ENCODE data around the gene C19orf18.
A peak's percentile ranks its signal among the peaks of the same experiment; 100 is the strongest.

The C19orf18 gene

DNA sequence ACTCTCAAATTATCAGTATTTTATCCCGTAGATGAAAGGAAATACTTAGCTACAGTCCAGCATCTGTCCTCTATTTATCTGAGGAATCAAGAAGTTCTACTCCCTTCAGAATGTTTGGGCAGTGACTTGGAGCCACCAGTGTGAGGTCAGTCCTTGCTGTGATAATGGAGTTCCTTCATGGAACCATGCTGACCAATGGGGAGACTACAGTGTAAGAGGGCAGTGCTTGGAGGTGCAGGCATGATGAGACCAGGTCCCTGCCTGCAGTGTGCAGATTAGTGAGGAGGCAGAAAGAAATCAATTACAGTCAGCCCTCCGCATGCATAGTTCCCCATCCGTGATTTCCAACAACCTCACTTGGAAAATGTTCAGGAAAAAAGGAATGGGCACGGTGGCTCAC is at the start of gene C19orf18:
Gene C19orf18 (minus strand): TSS at position 101 of the 400 bp plus-strand sequence. CDS start 102 bp downstream, outside the sequence.
- TF ChIP-seq, protein P1, sequence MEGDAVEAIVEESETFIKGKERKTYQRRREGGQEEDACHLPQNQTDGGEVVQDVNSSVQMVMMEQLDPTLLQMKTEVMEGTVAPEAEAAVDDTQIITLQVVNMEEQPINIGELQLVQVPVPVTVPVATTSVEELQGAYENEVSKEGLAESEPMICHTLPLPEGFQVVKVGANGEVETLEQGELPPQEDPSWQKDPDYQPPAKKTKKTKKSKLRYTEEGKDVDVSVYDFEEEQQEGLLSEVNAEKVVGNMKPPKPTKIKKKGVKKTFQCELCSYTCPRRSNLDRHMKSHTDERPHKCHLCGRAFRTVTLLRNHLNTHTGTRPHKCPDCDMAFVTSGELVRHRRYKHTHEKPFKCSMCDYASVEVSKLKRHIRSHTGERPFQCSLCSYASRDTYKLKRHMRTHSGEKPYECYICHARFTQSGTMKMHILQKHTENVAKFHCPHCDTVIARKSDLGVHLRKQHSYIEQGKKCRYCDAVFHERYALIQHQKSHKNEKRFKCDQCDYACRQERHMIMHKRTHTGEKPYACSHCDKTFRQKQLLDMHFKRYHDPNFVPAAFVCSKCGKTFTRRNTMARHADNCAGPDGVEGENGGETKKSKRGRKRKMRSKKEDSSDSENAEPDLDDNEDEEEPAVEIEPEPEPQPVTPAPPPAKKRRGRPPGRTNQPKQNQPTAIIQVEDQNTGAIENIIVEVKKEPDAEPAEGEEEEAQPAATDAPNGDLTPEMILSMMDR (IDR thresholded peaks at IDR 0.05; ENCODE audit: low read depth, low read length) = no peak
- DNase-seq (ENCODE audit: low read depth, low spot score) = no peak
- in situ Hi-C loops (cut with HindIII; ENCODE audit: low sequenced_read_pairs) = no loop called here
- no peak within 1 kb of the TSS for H3K4me3 ChIP-seq (ENCODE audit: low read depth, low read length)

DNA sequence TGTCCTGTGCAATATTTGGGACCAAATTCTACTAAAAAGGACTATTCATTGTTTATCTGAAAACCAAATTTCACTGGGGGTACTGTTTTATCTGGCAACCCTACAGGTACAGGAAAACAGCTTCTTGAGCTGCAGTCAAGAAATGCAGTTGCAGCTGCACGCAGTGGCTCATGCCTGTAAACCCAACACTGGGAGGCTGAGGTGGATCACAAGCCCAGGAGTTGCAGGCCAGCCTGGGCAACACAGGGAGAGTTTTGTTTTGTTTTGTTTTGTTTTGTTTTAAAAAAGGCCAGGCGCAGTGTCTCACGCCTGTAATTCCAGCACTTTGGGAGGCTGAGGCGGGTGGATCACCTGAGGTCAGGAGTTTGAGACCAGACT is 47.9 kb upstream of the C19orf18 start:
- TF ChIP-seq, protein P1 (IDR thresholded peaks at IDR 0.05; ENCODE audit: low read depth, low read length) = no peak
- DNase-seq (ENCODE audit: low read depth, low spot score) = no peak
- no peak overlapping the region for H3K4me3 ChIP-seq (ENCODE audit: low read depth, low read length)
- in situ Hi-C loops (cut with HindIII; ENCODE audit: low sequenced_read_pairs) = no loop called here

DNA sequence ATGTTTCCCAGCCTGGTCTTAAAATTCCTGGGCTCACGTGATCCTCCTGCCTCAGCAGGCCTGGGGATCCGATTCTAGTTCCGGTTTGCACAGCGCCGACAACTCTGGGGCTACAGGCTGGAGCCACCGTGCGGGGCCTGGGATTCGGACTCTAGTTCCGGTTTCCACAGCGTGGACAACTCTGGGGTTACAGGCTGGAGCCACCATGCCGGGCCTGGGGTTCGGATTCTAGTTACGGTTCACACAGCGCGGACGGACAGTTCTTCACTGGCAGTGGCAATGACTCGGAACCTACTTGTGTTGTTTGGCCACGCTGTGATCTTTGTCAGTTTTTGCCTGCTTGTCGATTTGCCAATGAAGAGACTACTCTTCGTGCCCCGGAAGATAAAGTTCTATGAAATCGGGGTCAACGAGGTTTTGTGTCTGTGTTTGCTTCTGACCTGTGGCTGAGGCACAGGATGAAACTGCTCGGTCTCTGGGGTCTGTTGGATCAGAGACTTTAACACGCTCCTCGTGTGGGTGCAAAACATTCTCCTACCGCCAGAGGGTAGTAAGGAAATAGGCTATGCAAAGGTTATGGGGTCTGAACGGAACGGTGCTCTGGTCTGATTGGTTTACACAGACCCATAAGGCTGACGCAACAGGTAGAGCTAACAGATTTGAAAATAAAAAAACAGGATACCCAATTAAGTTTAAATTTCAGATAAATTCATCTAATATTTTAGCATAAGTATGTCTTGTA is 47.4 kb upstream of the C19orf18 start:
- in situ Hi-C loops (cut with HindIII; ENCODE audit: low sequenced_read_pairs) = no loop called here
- TF ChIP-seq, protein P1 (IDR thresholded peaks at IDR 0.05; ENCODE audit: low read depth, low read length) = peak; percentile 31
- peak; percentile 17 for DNase-seq (ENCODE audit: low read depth, low spot score)
- H3K4me3 ChIP-seq (ENCODE audit: low read depth, low read length) = no peak overlapping the region

DNA sequence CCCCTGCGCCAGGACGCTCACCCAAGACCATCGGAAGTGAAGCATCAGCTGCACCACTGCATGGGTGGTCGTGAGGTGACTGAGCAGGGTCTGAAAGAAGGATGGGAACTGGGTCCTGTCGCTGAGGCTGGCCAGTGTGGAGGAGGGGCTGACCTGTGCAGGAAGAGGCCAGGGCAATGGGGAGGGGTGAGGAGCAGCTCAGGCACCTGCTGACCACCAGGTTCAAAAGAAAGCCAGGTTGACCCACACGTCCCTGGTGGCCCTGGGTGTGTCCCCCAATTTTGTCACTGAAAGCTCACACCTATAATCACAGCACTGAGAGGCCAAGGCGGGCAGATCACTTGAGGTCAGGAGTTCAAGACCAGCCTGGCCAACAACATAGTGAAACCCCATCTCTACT is 45.8 kb upstream of the C19orf18 start:
- DNase-seq (ENCODE audit: low read depth, low spot score) = no peak
- no peak overlapping the region for H3K4me3 ChIP-seq (ENCODE audit: low read depth, low read length)
- TF ChIP-seq, protein P1 (IDR thresholded peaks at IDR 0.05; ENCODE audit: low read depth, low read length) = no peak
- in situ Hi-C loops (cut with HindIII; ENCODE audit: low sequenced_read_pairs) = no loop called here

DNA sequence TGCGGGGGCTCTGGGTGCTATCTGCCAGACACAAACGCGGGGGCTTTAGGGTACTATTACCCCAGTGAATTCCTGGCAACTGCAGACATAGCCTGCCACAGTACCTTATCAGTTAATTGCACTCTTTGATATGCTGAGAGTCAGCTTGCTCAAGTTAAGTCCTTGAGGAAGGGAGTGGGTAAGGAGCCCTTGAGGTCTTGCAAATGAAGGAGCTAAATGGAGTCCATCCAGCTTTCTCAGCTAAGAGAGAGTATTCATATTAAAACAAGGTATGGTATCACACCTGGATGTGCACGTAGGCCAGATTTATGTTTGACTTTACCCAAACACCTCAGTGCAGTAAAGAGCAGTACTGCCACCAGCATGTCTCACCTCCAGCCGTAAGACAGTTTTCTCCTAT is 39.8 kb upstream of the C19orf18 start:
- TF ChIP-seq, protein P1 (IDR thresholded peaks at IDR 0.05; ENCODE audit: low read depth, low read length) = no peak

DNA sequence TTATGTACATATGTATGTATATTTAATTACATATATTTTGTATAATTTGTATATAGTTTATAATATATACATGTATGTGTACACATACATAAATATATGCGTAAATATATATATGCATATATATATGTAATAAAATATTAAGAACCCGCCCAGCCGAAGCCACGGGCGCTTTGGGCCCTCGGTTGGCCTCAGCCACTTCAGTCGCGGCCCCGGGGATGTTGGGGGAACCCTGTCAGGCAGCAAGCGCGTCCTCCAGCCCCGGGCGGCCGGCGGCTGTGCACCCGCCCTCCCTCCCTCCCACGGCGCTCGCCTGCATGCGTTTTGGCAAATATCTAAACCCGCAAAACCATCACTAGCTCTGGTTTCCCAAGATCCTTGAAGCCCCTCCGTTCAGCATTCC is 36.2 kb upstream of the C19orf18 start:
- H3K4me3 ChIP-seq (ENCODE audit: low read depth, low read length) = no peak overlapping the region
- TF ChIP-seq, protein P1 (IDR thresholded peaks at IDR 0.05; ENCODE audit: low read depth, low read length) = no peak
- in situ Hi-C loops (cut with HindIII; ENCODE audit: low sequenced_read_pairs) = no loop called here
- no peak for DNase-seq (ENCODE audit: low read depth, low spot score)

More for the DNA sequence above, 39.8 kb upstream of the C19orf18 start:
- in situ Hi-C loops (cut with HindIII; ENCODE audit: low sequenced_read_pairs) = no loop called here
- no peak overlapping the region for H3K4me3 ChIP-seq (ENCODE audit: low read depth, low read length)
- DNase-seq (ENCODE audit: low read depth, low spot score) = no peak
